Measurements from ENCODE around the gene GPC2.

- TF ChIP-seq, protein P1, sequence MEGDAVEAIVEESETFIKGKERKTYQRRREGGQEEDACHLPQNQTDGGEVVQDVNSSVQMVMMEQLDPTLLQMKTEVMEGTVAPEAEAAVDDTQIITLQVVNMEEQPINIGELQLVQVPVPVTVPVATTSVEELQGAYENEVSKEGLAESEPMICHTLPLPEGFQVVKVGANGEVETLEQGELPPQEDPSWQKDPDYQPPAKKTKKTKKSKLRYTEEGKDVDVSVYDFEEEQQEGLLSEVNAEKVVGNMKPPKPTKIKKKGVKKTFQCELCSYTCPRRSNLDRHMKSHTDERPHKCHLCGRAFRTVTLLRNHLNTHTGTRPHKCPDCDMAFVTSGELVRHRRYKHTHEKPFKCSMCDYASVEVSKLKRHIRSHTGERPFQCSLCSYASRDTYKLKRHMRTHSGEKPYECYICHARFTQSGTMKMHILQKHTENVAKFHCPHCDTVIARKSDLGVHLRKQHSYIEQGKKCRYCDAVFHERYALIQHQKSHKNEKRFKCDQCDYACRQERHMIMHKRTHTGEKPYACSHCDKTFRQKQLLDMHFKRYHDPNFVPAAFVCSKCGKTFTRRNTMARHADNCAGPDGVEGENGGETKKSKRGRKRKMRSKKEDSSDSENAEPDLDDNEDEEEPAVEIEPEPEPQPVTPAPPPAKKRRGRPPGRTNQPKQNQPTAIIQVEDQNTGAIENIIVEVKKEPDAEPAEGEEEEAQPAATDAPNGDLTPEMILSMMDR (IDR thresholded peaks at IDR 0.05): no peak
- no peak for TF ChIP-seq POLR2A (IDR thresholded peaks at IDR 0.05)
These were observed 14.1 kb downstream of the GPC2 start for GRCh38 chr7:100163006-100163531.
